ENCODE measurements around the gene MNT.

The MNT gene

DNA sequence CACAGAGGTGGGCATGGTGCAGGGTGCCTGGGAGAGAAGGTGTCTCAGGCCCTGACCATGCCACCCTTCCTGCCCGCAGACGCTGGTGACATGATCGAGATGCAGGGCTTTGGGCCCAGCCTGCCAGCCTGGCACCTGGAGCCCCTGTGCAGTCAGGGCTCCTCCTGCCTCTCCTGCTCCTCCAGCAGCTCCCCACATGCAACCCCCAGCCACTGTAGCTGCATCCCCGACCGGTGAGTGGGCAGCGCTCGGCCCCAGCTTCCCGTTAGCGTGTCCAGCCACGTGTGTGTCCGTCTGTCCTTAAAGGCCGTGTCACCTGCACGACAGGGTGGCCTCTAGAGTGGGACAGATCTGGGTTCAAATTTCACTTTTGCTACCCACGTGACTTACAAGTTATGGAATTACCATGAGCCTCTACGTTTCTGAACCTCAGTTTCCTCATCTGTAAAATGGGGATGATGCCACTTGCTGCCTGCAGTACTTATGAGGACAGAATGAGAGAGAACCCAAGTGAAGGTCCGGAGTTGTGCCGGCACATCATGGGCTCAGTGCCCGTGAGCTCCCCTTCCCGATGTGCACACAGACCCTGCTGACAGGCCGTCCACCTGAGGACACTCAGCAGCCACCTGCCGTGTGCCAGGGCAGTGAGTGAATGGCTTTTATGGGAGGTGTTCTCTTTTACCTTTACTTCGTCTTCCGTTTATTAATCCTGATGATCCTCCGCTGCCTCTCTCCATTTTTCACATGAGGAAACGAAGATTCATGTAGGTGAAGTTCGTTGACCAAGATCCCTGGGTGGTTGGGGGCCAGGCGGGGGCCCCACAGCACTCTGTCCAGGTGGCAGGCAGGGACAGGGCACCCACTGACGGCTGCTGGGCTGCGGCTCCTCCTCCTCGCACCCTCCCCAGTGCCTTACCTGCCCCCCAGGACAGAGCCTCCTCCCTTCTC is 29.4 kb downstream of the MNT start:
- no peaks in the 10 kb centered on the region for H3K9me3 ChIP-seq
- H3K4me1 ChIP-seq: no peaks in the 10 kb centered on the region
- no peaks in the 10 kb centered on the region for H3K27me3 ChIP-seq
- TF ChIP-seq, protein P1, sequence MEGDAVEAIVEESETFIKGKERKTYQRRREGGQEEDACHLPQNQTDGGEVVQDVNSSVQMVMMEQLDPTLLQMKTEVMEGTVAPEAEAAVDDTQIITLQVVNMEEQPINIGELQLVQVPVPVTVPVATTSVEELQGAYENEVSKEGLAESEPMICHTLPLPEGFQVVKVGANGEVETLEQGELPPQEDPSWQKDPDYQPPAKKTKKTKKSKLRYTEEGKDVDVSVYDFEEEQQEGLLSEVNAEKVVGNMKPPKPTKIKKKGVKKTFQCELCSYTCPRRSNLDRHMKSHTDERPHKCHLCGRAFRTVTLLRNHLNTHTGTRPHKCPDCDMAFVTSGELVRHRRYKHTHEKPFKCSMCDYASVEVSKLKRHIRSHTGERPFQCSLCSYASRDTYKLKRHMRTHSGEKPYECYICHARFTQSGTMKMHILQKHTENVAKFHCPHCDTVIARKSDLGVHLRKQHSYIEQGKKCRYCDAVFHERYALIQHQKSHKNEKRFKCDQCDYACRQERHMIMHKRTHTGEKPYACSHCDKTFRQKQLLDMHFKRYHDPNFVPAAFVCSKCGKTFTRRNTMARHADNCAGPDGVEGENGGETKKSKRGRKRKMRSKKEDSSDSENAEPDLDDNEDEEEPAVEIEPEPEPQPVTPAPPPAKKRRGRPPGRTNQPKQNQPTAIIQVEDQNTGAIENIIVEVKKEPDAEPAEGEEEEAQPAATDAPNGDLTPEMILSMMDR (IDR thresholded peaks at IDR 0.05): no peak
- peaks cover 6 to 98% (median 52%) of the 10 kb centered on the region in 3 donors for H3K36me3 ChIP-seq
- H3K27ac ChIP-seq: no peak overlapping the region
- DNase-seq: no peak
- intact Hi-C loops (cut with DNase I; ENCODE audit: low total_unique reads): no loop called here
- H3K4me3 ChIP-seq: no peak overlapping the region

DNA sequence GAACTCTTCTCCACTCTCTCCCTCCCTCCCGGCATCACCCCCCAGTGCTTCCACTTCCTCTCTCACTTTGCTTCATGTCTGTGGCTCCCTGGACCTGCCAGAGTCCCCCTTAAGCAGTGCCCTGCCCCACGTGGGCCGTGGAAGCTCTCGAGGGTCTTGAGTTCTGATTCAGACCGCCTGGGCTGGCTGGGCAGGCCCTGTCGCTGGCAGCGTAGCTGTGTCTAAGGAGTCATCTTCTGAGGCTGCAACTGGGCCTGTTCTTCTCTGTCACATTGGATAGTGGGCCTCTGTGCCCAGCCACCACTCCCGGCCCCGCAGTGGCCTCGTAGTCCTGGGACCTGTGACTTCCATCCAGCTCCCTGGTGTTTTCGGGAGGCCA is 30.7 kb downstream of the MNT start:
- peaks cover 6 to 96% (median 41%) of the 10 kb centered on the region in 3 donors for H3K36me3 ChIP-seq
- no peak overlapping the region for H3K27ac ChIP-seq
- H3K9me3 ChIP-seq: no peaks in the 10 kb centered on the region
- DNase-seq: no peak
- TF ChIP-seq, protein P1 (IDR thresholded peaks at IDR 0.05): no peak
- H3K27me3 ChIP-seq: no peaks in the 10 kb centered on the region
- intact Hi-C loops (cut with DNase I; ENCODE audit: low total_unique reads): no loop called here
- H3K4me1 ChIP-seq: no peaks in the 10 kb centered on the region
- H3K4me3 ChIP-seq: no peak overlapping the region

DNA sequence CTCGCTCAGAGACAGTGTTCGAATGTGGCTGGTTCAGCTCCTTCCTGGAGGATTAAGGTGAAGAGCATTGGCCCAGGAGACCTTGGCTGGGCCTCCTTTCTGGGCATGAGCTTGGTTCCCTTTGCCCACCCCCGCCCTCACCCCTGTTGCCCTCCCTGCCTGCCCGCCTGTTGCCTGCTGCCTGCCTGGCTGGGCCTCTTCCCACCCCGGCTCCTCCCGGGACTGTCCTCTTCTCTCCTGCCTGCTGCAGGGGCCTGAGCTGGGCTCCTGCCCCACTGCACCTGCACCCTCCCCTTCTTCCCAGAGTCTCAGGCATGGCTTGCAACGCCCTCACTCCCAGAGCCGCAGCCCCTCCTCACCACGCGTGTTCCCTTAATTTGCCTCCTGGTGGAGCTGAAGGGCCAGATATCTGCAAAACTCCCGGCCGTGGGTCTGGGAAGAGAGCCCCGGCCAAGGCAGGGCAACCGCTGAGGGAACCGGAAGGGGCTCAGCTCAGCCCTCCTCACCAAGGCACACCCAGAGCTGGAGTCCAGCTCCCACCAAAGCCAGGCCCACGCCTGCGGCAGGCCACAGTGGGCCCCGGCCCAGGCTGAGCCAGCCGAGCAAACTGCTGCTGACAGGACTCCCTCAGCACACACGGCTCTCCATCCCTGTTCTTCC is 31.2 kb downstream of the MNT start:
- TF ChIP-seq, protein P1 (IDR thresholded peaks at IDR 0.05): no peak
- no peak for DNase-seq
- H3K27me3 ChIP-seq: no peaks in the 10 kb centered on the region
- peaks cover 6 to 98% (median 41%) of the 10 kb centered on the region in 3 donors for H3K36me3 ChIP-seq
- intact Hi-C loops (cut with DNase I; ENCODE audit: low total_unique reads): no loop called here
- H3K4me1 ChIP-seq: no peaks in the 10 kb centered on the region
- H3K9me3 ChIP-seq: no peaks in the 10 kb centered on the region
- no peak overlapping the region for H3K27ac ChIP-seq
- no peak overlapping the region for H3K4me3 ChIP-seq

DNA sequence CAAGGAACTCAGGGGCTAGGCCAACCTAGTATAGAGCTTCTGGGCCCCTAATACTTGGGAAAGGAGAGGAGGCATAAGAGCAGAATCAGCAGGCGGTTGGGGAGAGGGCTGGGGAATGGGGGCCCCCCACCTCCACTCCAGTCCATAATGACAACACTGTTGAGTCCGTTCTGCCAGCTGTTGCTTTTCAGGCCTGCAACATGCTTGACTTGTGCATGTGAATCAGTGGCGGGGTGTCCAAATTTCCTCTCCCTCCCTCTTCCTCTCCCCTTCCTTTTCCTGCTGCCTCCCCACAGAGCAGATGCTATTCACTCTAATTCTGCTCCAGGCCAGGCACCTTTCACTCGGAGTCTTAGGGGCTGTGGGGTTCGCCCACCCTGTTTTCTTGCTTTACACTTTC is 31.8 kb downstream of the MNT start:
- H3K36me3 ChIP-seq: peaks cover 6 to 98% (median 41%) of the 10 kb centered on the region in 3 donors
- no peaks in the 10 kb centered on the region for H3K9me3 ChIP-seq
- H3K4me3 ChIP-seq: no peak overlapping the region
- H3K27me3 ChIP-seq: no peaks in the 10 kb centered on the region
- H3K4me1 ChIP-seq: no peaks in the 10 kb centered on the region
- intact Hi-C loops (cut with DNase I; ENCODE audit: low total_unique reads): no loop called here
- TF ChIP-seq, protein P1 (IDR thresholded peaks at IDR 0.05): no peak
- no peak overlapping the region for H3K27ac ChIP-seq
- no peak for DNase-seq

DNA sequence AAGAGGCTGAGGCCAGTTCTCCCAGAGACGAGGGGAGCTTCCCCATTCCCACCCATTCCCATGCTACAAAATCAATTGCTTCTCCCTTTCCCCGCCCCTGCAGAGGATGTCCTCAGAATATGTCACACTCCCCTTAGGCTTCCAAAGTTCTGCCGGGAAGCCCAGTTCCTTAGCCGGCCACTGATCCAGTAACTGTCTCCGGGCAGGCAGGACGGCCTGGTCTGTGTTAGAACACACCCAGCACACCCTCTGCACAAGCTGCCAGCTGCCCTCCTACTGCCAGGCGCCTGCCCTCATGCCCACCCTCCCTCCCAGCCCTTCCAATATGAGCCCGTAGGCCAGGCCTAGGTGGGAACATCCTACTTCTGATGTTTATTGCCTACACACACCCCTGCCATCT is 32.5 kb downstream of the MNT start:
- TF ChIP-seq, protein P1 (IDR thresholded peaks at IDR 0.05): no peak
- Histone ChIP-seq H3K36me3 (peaks cover 5 to 98% (median 40%) of the 10 kb centered on the region in 3 donors), H3K27ac (no peak overlapping the region), H3K4me3 (no peak overlapping the region), H3K4me1 (no peaks in the 10 kb centered on the region), H3K9me3 (no peaks in the 10 kb centered on the region), H3K27me3 (no peaks in the 10 kb centered on the region)
- intact Hi-C loops (cut with DNase I; ENCODE audit: low total_unique reads): no loop called here
- DNase-seq: no peak

All from tibial artery (tissue), 4 donors.